CD14-positive monocyte (primary cell): ENCODE data around the gene PBX3. TPM values are rescaled to one million over a fixed set of nuclear protein-coding genes. Genes with fewer than 3 reads are reported as not detected.

Source experiments
- DNase-seq, 3 donors: peaks; one replicate each; pipeline ENCODE4 v3.0.0-alpha.2; 2011 to 2022
- H2AFZ ChIP-seq: 2 replicates; pipeline ENCODE4 v1.6.0; 2012; ENCODE audit warnings: mild to moderate bottlenecking, low read depth, low read length, inconsistent platforms; ENCODE audit not compliant: insufficient read depth, poor library complexity, severe bottlenecking
- H3K27ac ChIP-seq, 2 donors: 1 replicate in 1 of 2; 2 replicates in 1 of 2; pipeline ENCODE4 v1.5.1; 2012 to 2013; ENCODE audit warnings: low read length in 2 of 2, control low read depth in 1 of 2, inconsistent platforms in 1 of 2, low read depth in 1 of 2, mild to moderate bottlenecking in 1 of 2
- H3K27me3 ChIP-seq, 2 donors: one replicate each; pipeline versions ENCODE4 v1.6.0 to v1.6.1; 2011 to 2013; ENCODE audit warnings: low read length in 2 of 2; ENCODE audit not compliant: control insufficient read depth in 2 of 2, insufficient read depth in 2 of 2
- H3K36me3 ChIP-seq, 2 donors: replicated peaks in 1 of 2; 1 replicate in 1 of 2; 2 replicates in 1 of 2; pipeline versions ENCODE4 v1.5.1 to v1.6.1; 2012 to 2013; ENCODE audit warnings: low read length in 2 of 2, control low read depth in 1 of 2, inconsistent platforms in 1 of 2, mild to moderate bottlenecking in 1 of 2; ENCODE audit not compliant: insufficient read depth in 2 of 2, control insufficient read depth in 1 of 2
- H3K4me1 ChIP-seq, 2 donors: 1 replicate in 1 of 2; 2 replicates in 1 of 2; pipeline versions ENCODE4 v1.5.1 to v1.6.1; 2012 to 2013; ENCODE audit warnings: low read length in 2 of 2, control low read depth in 1 of 2, inconsistent platforms in 1 of 2, mild to moderate bottlenecking in 1 of 2, moderate library complexity in 1 of 2; ENCODE audit not compliant: insufficient read depth in 2 of 2, control insufficient read depth in 1 of 2
- H3K4me2 ChIP-seq: replicated peaks from 2 replicates; pipeline ENCODE3; 2012; ENCODE audit warnings: low read length, moderate library complexity, mild to moderate bottlenecking; ENCODE audit not compliant: poor library complexity, severe bottlenecking; ENCODE audit errors: extremely low read depth
- H3K4me3 ChIP-seq, 3 experiments: fragments of 200-600 bp in 1 of 3; sonication (generic) in 1 of 3; replicated peaks in 1 of 3; 1 replicate in 2 of 3; 2 replicates in 1 of 3; pipeline ENCODE4 v1.5.1; 2011 to 2013; ENCODE audit warnings: low read length in 3 of 3, mild to moderate bottlenecking in 3 of 3, control low read depth in 2 of 3, low read depth in 2 of 3, inconsistent platforms in 1 of 3, moderate library complexity in 1 of 3
- H3K79me2 ChIP-seq: 2 replicates; pipeline ENCODE4 v1.6.0; 2012; ENCODE audit warnings: mild to moderate bottlenecking, control low read depth, inconsistent platforms, low read length, moderate library complexity; ENCODE audit not compliant: insufficient read depth
- H3K9ac ChIP-seq: 2 replicates; pipeline ENCODE4 v1.6.0; 2017; ENCODE audit warnings: low read length, mild to moderate bottlenecking; ENCODE audit not compliant: insufficient read depth, poor library complexity, severe bottlenecking
- H3K9me3 ChIP-seq, 2 donors: replicated peaks in 1 of 2; 1 replicate in 1 of 2; 2 replicates in 1 of 2; pipeline versions ENCODE4 v1.5.1 to v1.6.1; 2012 to 2013; ENCODE audit warnings: low read length in 2 of 2, control low read depth in 1 of 2; ENCODE audit not compliant: control insufficient read depth in 1 of 2, insufficient read depth in 1 of 2
- H4K20me1 ChIP-seq: 2 replicates; pipeline ENCODE4 v1.6.0; 2012; ENCODE audit warnings: mild to moderate bottlenecking, low read length, control low read depth, moderate library complexity; ENCODE audit not compliant: insufficient read depth
- H3K27ac Mint-ChIP-seq, 7 donors: one replicate each; pipeline ENCODE4 v1.8.0; 2020; ENCODE audit warnings: mild to moderate bottlenecking in 7 of 7, mixed read lengths in 7 of 7, moderate library complexity in 6 of 7, inconsistent platforms in 2 of 7
- H3K27me3 Mint-ChIP-seq, 3 donors: one replicate each; pipeline ENCODE4 v1.8.0; 2021 to 2022; ENCODE audit warnings: low read depth in 3 of 3, mild to moderate bottlenecking in 3 of 3, mixed read lengths in 3 of 3, moderate library complexity in 3 of 3, inconsistent platforms in 1 of 3
- H3K36me3 Mint-ChIP-seq, 2 donors: one replicate each; pipeline ENCODE4 v1.8.0; 2020; ENCODE audit warnings: mixed read lengths in 2 of 2, inconsistent platforms in 1 of 2, mild to moderate bottlenecking in 1 of 2
- H3K4me1 Mint-ChIP-seq: one replicate; pipeline ENCODE4 v1.8.0; 2020; ENCODE audit warnings: mild to moderate bottlenecking, mixed read lengths
- H3K4me3 Mint-ChIP-seq, 2 donors: one replicate each; pipeline ENCODE4 v1.8.0; 2020; ENCODE audit warnings: mild to moderate bottlenecking in 2 of 2, mixed read lengths in 2 of 2, moderate library complexity in 1 of 2
- H3K9me3 Mint-ChIP-seq, 7 donors: one replicate each; pipeline ENCODE4 v1.8.0; 2020 to 2022; ENCODE audit warnings: mixed read lengths in 7 of 7, mild to moderate bottlenecking in 6 of 7, moderate library complexity in 6 of 7, inconsistent platforms in 2 of 7
- WGBS: methylation state at CpG from one replicate; pipeline ENCODE4 v1.1.5; 2013; ENCODE audit warnings: missing lambda C conversion rate; ENCODE audit not compliant: insufficient coverage; 5-methylcytosine and 5-hydroxymethylcytosine counted together
- intact Hi-C, 2 donors: fragments of 100-400 bp; cut with micrococcal nuclease; formaldehyde crosslinking; loops; one replicate each; pipeline versions ENCODE4 v1.15.0 to v1.15.1; 2023
- polyA plus RNA-seq, 3 donors: library from polyadenylated mRNA; depleted of rRNA in 1 of 3; unstranded in 2 of 3; stranded (reverse) in 1 of 3; fragments of 300-500 nt in 2 of 3; fragments of >200 nt in 1 of 3; fragmentation: Illumina TruSeq in 2 of 3; gene quantifications; 1 replicate in 2 of 3; 2 replicates in 1 of 3; pipeline ENCODE4 v1.2.3, GENCODE V29; 2012 to 2021
- TF ChIP-seq, protein P1 (sequence below): fragments of 200-600 bp; IDR thresholded peaks from one replicate; pipeline ENCODE4 v1.8.0; 2022; ENCODE audit warnings: antibody characterized with exemption, mild to moderate bottlenecking

Gene PBX3
- polyA plus RNA-seq, 3 donors, result 6.6 to 22.7 (median 7.1) TPM

DNA sequence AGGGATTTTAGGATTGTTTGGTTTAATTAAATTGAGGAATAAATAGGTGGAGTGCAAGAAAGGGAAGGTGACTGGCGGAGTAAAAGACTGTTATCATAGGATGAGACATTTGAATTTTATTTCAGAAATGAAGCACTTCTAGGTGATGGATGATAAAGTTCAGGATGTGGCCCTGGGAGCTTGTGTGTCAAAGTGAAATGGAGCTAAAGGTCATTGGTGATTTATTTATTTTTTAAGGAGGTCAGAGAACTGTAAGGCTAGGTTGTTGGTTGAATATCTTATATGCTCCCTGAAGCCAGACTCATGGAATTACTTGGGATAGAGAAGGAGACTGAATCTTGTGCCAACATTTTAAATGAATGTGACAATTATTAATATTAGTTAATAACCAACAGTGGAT lies 40.5 kb downstream of the PBX3 start:
- Mint-ChIP-seq H3K4me1 (peaks cover 22% of the 10 kb centered on the region), H3K27me3 (no peaks in the 10 kb centered on the region), H3K27ac (no peak overlapping the region), H3K36me3 (peaks cover 27 to 37% of the 10 kb centered on the region in 2 donors), H3K9me3 (peaks cover 0 to 9% (median 2%) of the 10 kb centered on the region in 7 donors), H3K4me3 (no peak overlapping the region)
- Histone ChIP-seq H3K4me2 (no peak overlapping the region), H2AFZ (no peak overlapping the region), H3K9ac (no peak overlapping the region), H3K36me3 (peaks cover 0 to 6% of the 10 kb centered on the region in 2 donors), H4K20me1 (no peaks in the 10 kb centered on the region), H3K4me1 (peaks cover 9% of the 10 kb centered on the region in 2 donors), H3K79me2 (peaks cover 20% of the 10 kb centered on the region), H3K9me3 (no peaks in the 10 kb centered on the region), H3K27ac (no peak overlapping the region), H3K27me3 (no peaks in the 10 kb centered on the region), H3K4me3 (no peak overlapping the region)
- intact Hi-C loops, result no loop called here
- no peak for DNase-seq
- TF ChIP-seq, protein P1, sequence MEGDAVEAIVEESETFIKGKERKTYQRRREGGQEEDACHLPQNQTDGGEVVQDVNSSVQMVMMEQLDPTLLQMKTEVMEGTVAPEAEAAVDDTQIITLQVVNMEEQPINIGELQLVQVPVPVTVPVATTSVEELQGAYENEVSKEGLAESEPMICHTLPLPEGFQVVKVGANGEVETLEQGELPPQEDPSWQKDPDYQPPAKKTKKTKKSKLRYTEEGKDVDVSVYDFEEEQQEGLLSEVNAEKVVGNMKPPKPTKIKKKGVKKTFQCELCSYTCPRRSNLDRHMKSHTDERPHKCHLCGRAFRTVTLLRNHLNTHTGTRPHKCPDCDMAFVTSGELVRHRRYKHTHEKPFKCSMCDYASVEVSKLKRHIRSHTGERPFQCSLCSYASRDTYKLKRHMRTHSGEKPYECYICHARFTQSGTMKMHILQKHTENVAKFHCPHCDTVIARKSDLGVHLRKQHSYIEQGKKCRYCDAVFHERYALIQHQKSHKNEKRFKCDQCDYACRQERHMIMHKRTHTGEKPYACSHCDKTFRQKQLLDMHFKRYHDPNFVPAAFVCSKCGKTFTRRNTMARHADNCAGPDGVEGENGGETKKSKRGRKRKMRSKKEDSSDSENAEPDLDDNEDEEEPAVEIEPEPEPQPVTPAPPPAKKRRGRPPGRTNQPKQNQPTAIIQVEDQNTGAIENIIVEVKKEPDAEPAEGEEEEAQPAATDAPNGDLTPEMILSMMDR, result no peak
- 100% methylated on average over 1 of the region's 1 CpG for WGBS

DNA sequence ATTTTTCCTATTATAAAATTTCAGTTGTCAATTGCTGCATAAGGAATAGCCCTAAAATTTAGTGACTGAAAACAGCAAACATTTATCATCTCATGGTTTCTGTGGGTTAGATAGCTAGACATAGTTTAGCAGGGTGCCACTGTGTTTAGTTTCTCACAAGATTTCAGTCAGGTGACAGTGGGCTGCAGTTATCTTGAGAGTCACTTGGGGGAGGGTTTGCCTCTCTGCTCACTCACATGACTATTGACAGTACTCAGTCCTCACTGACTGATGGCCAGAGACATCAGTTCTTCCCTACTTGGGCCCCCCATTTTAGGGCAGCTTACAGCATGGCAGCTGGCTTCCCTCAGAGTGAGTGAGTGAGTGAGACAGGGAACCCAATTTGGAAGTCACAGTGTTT lies 42.0 kb downstream of the PBX3 start:
- H3K27ac ChIP-seq, result no peak overlapping the region
- no peak overlapping the region for H3K4me3 Mint-ChIP-seq
- no peaks in the 10 kb centered on the region for H3K27me3 Mint-ChIP-seq
- peaks cover 26 to 36% of the 10 kb centered on the region in 2 donors for H3K36me3 Mint-ChIP-seq
- H3K9ac ChIP-seq, result no peak overlapping the region
- H3K9me3 Mint-ChIP-seq, result peaks cover 0 to 9% (median 2%) of the 10 kb centered on the region in 7 donors
- intact Hi-C loops, result no loop called here
- peak overlapping the region in 1 of 7 donors; percentile 32 for H3K27ac Mint-ChIP-seq
- H3K4me1 ChIP-seq, result peaks cover 9% of the 10 kb centered on the region in 2 donors
- no peaks in the 10 kb centered on the region for H3K27me3 ChIP-seq
- no peak overlapping the region for H3K4me2 ChIP-seq
- H2AFZ ChIP-seq, result no peak overlapping the region
- no peaks in the 10 kb centered on the region for H3K9me3 ChIP-seq
- H3K36me3 ChIP-seq, result peaks cover 0 to 6% of the 10 kb centered on the region in 2 donors
- peaks cover 18% of the 10 kb centered on the region for H3K79me2 ChIP-seq
- TF ChIP-seq, protein P1, result no peak
- no peaks in the 10 kb centered on the region for H4K20me1 ChIP-seq
- H3K4me1 Mint-ChIP-seq, result peaks cover 22% of the 10 kb centered on the region
- H3K4me3 ChIP-seq, result no peak overlapping the region
- DNase-seq, result peak in 1 of 3 donors; percentile 2
